Nucleus accumbens (tissue), 56 donors: Measurements from ENCODE around the gene CTSE.
"Not testable (repeated sequence)": the region's sequence is repeated elsewhere in the genome, so short reads cannot be mapped to it uniquely, and the experiment has no call there.

Source experiments
- DNase-seq, 56 donors: peaks; one replicate each; lab custom pipeline; 2025; lab: John Stamatoyannopoulos, UW

CTSE gene

DNA sequence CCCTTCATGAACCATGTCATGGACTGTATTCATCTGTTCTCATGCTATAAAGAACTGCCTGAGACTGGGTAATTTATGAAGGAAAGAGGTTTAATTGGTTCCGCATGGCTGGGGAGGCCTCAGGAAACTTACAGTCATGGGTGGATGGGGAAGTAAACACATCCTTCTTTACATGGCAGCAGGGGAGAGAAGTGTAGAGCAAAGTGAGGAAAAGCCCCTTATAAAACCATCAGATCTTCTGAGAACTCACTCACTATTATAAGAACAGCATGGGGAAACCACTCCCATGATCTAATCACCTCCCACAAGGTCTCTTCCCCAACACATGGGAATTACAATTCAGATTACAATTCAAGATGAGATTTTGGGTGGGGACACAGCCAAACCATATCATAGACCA is 27.1 kb downstream of the CTSE start:
- not testable (repeated sequence) for DNase-seq

DNA sequence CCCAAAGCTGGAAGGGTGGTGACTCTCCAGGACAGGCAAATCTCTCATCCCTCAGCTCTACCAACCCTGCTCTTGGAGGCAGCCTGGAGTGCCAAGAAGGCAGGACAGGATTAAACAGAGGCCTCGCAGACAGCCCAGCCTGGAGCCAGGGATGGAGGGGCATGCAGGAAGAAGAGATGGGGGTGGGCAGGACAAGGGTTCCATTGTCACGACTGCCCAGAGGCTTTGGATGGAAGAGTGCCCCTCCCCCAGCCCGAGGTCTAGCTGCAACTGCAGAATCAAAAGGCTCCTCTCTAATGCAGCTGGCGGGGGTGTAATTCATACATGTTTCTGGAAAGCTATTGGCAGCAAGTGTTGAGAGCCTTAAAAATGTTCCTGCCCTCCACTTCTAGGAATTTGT is 29.3 kb downstream of the CTSE start:
- peak in 54 of 56 donors; percentile 38 to 97 (median 88) for DNase-seq

DNA sequence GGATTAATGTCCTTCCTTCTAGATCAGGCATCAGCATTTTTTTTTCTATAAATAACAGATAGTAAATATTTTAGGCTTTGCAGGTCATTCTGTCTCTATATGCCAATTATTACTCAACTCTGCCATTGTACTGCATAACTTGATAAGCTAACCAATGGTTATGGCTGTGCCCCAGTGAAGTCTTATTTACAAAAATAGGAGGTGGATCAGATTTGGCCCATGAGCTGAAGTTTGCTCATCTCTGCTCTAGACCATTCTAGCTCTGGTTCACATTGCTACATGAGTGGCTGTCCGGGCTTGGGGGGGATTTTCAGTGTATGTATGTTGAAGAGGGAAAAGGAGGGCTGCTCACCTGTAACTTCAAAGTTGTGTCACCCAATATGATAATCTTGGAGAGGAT is 30.6 kb downstream of the CTSE start:
- no peak for DNase-seq

DNA sequence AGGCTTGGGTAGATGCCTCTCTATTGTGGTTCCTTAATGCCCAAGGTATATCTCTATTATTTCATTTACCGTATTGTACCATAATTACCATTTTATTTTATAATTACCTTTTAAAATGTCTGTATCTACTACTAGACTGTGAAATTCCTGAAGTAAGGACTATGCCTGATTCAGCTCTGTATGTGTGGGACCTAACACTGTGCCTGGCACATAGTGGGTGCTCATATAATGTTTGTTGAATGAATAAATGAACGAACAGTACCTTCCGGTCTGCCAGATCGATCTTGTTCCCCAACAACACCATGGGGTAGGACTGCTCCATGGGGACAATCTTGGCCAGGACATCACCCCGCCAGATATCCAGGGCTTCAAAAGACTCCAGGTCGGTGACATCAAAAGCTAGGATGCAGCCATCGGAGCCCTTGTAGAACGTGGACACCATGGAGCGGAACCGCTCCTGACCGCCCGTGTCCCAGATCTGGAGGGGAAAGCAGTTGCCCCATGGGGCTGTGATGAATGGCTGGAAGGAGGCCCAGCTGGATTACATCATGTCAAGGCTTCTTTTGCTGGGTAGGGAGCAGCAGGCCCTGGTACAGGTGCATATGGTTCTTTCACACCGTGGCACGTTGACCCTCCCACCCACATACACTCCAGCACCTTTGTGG is 31.3 kb downstream of the CTSE start:
- DNase-seq, result peak in 1 of 56 donors; percentile 22

DNA sequence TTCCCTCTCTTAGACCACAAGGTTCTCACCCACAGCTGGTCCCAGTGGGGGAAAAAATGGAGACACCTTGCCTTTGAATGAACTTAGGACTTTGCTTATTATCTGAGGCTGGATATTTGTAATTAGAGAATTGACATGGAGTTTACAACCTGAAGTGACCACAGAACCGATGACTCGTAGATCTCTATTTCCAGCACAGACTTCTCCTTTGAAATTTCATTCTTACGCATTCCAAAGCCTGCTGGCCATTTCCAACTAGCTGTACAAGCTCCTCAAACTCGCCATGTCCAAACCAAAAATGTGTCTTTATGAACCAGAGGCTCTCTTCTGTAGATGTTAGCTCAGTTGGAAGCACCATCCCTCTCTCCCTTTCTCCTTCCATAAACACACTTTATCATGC is 32.5 kb downstream of the CTSE start:
- no peak for DNase-seq

DNA sequence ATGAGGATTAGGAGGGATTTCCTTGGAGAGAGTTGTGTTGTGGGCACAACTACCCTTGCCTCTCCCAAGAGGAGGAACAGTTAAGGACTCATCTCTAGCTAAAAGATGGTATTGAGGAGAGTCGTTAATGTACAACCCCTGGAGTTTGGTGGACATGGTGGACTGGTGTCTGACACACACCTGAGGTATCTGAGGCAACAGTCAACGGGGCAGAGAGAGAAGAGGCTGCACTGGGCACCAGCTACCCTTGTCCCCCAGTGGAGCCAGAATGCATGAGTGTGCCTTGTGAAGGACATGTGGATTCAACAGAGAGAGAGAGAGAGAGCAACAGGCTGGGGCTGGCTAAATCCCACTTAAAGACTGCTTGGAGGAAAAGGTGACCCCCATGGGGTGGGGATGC is 33.5 kb downstream of the CTSE start:
- no peak for DNase-seq

DNA sequence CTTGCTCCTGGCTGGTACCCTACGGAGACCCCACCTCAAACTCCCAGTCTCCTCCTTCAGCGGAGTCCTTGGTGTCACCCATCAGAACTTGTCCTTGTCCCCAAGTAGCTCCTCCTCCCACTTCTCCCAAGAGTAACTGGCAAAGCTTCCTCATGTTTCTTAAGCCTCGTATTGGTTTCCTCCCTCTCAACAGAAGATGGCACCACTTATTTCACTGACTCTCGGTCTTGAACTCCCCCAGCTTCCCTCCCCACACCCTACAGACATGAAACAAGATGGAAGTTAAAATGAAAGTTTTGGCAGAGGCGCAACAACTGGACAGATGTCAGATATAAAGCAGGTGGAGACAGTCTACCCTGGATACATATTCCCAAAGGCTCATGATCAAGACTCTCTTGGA is 33.9 kb downstream of the CTSE start:
- no peak for DNase-seq

DNA sequence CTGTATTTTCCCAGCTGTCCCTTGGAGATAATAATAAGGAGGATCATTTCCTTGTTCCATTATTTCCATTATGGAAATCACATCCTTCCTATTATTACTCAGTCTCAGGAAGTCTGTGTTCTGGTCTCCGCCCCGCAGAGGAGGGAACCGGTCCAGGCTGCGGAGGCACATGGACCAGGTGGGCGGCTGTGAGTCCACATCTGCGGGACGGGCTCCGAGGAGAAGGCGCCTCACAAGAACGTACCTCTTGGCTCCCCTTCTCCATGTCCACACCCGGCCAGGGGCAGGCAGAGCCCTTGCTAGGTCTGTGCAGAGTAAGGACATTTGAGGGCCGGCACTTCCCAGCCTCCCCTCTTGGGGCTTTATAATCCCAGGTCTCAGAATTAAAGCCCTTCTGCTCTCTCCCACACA is 35.1 kb downstream of the CTSE start:
- DNase-seq, result no peak

DNA sequence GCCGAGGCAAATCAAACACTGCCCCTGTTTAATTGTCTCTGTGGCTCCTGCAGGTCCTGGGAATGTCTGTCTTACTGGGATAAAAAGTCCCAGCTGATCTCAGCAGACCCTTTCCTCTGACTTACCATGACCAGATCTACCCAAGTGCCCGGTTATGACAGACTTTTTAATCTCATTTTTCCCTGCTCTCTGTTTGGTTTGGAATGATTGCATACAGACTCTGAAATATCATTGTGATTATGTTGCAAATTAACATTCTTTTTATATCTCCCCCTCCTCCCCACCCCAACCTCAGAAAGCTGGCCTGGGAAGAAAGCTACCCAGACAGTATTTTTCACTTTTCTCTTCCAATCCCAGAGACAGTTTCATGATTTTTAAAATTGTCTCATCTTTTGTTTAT is 36.8 kb downstream of the CTSE start:
- no peak for DNase-seq

DNA sequence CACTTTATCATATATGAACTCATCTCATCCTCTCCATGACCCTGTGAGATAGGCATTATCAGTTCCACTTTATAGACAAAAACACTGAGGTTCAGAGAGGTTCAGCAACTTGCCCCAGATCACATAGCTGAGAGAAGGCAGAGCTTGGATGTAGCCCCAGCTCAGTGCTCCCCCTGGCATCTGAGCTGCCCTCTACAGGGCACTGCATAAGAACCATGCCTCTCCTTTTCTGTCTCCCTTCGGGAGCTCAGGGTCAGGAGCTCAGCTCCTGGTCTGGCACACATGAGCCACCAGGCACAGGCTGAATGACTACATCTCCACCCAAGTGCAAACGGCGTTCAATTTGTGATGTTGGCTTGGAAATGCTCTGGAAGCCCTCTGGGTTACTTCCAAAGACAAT is 37.4 kb downstream of the CTSE start:
- DNase-seq, result no peak

DNA sequence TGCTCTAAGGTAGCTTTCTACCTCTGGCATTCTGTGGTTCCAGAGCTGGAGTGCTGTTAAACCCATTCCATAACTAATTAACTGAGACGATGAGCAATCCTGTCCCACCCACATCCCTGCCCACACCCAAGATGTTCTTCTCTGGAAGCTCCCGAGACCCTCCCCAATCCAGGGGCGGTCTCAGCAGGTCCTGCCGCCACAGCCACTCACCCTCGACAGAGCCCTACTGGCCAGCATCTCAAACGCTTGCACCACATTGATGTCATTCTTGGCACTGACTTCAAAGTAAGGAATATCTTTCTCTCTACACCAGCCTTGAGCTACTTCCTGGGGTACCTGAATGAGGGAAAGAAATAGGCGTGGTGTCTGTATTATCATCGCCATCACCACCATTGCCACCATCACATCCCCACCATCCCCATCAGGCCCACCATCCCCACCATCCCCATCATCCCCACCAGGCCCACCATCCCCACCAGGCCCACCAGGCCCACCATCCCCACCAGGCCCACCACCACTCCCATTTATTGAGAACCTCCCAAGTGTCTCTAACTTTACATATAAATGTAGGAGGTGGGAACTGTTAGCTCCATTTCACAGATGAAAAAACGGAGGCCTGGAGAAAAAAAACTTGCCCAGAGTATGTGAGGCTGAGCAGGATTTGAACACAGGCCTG is 38.2 kb downstream of the CTSE start:
- no peak for DNase-seq

DNA sequence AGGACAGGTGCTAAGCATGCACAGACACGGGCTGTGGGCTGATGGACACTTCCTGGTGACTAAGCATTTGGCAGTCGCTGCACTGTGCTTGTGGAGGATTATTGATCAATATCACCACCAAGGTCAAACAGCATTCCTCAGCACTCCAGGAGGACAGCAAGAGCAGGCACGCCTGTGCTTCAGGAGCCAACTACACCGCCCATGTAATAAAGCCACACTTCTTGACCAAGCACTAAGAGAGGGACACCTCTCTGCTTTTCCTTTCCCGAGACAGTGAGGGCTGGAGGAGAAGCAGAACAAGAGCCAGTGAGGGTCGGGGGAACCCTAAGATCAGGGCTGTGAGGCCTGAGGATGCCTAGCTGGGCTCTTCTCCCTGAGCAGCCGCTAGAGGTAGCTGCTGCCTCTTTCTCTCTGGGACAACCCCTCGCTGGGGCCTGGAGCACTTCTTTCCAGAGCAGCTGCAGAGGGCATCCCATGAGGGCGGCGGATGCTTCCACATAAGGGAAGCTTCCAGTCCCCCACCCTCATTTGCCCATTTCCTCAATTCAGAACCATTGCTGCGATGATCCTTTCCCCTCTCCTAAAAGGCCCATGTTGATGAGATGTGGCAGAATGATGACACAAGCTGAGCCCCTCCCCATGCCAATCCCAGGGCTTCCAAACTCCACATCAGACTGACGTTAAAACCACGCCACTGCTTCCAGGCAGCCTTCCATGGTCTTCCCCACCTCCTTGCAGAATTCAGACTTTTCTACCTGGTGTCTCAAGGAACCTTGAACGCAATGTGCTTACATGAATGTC is 39.6 kb downstream of the CTSE start:
- DNase-seq, result peak in 49 of 56 donors; percentile 16 to 87 (median 56)

DNA sequence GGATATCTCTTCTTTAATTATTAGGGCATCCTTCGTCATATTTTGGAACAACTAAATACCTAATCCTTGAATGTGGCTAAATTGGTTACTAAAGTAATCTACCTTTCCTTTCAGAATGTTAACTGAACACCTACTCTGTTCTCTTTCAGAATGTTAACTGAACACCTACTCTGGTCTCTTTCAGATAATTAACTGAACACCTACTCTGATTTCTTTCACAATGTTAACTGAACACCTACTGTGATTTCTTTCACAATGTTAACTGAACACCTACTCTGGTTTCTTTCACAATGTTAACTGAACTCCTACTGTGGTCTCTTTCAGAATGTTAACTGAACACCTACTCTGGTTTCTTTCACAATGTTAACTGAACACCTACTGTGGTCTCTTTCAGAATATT is 42.4 kb downstream of the CTSE start:
- DNase-seq, result no peak

DNA sequence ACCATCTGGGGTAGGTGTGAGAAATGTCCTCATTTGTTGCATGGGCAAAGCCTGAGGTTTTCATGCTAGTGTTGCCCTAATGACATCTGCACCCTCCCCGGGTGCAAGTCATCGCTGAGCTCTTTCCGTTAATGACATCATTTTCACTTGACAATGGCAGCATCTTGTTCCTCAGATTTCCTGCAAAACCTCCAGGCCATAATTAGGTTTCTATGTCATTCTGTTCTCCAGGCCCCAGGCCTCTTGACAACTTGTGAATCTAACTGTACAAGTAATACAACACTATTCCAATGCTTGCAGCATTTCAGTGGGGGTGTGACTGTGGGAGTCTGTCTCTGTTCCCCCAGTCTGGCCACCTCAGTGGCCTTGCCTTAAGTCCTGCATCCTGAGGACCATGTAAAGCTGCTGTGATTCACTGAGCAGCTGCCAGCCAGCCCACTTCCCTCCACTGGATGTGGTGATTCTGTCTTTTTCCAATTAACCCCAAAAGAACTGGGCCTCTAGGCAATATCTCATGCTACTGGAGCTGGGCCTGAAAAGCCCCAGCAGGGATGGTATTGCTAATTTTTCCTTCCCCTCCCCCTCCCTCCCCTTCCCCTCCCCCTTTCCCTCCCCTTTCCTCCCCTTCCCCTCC is 43.3 kb downstream of the CTSE start:
- peak in 1 of 56 donors; percentile 8 for DNase-seq

DNA sequence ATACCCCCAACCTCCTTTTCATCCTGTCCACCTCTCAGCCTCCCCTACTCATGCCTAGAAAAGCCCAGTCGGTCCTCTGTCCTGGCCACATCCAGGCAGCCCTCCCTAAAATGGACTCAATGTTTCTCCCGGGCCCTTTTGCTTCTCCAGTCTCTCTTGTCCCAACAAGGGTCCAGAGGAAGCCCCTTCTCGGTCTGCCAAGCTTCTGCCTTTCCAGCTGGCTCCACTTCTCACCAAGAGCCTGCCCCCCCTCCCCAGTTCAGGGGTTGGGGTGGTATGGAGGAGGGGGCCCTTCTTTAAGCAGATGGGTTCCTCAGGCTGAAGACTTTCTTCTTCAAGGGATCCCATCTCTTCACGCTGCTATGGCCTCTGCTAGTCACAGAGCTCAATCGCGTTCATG is 44.4 kb downstream of the CTSE start:
- no peak for DNase-seq

DNA sequence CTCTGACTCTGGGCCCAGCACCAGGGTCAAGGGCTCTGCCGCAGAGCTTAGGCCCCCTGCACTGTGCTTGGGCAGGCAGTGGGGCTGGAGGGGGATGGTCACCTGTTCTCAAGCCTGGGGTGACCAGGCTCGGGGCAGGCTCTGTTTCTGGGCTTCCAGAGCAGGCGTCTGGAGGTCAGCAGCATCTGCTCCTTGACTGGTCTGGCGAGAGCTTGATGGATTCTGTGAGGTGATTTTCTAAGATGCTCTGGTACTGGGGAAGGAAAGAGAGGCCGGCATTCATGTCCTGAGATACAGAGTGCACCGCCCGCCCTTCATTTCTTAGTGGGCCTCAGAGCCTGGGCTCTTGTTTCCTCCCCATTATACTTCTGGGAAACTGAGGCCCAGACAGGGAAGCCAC is 45.0 kb downstream of the CTSE start:
- no peak for DNase-seq

DNA sequence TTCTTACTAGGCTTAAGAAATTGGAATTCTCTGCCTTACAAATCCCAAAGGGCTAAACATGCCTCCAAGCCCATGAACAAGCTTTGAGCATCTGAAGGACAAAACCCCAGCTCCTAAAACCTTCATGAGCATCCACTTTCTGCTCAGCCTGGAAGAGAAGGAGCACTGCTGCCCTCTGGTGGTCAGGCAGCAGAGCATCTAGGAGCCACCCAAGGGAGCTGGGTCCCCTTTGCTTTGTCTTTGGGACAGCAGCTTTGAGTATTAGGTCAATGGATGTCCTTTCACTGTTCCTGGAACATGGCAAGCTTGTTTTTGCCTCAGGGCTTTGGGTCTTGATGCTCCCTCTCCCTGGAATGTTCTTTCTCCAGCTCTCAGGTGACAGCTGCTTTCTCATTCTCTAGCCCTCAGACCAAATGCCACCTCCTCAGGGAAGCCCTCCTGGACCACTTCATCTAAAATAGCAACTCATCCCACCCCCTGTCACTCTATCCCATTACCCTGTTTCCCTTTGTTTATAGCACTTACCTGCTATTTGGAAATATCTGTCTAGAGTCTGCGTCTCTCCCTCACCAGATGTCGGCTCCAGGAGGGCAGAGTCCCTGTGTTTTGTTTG is 46.2 kb downstream of the CTSE start:
- peak in 53 of 56 donors; percentile 7 to 86 (median 66) for DNase-seq

DNA sequence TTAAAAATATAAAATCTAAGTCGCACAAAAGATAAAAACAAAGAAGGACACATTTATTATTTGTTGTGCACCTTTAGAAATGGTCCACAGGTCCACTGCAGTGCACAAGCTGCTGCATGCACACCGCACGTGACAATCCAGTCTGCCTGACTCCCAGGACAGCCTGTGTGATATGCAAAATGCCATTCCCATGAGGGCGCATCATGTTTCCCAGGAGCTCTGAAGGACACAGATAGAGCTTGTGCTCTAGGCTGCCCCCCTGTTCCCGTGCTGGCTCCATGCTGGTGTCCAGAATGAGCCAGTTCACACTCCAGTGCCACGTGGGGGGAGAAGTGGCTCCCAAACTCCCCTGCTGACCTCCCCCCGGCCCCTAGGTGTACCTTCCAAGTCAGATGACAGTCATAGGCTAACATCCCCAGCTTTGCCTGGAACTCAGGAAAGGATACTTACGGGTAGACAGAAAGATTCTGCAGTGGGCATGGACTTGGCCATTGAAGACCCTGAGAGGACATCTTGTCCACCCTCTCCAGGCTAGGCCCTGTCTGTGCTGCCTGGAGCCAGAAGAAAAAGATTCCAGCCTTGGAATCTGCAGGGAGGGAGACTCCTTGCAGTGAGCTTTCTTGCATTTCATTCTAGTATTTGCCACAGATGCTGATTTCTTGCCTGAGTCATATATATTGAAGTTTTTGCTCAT is 46.8 kb downstream of the CTSE start:
- peak in 29 of 56 donors; percentile 6 to 72 (median 42) for DNase-seq

DNA sequence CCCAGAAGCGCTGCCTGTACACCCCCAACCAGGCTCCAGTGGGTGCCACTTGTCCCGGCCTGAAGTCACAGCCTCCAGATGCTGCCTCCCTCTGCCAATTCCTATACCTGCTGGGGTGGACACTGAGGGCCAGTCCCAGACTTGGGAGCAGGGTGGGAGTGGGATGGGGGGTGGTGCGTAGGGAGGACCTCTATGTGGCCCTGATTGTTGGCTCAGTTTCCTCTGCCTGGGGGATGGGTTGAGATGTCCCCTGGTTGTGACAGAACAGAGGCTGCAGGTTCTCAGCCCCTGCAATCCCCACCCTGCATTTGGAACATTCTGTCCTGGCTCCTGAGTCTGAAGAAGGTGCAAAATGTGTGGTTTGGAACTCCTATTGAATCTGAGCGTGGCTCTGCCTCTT is 47.7 kb downstream of the CTSE start:
- no peak for DNase-seq

DNA sequence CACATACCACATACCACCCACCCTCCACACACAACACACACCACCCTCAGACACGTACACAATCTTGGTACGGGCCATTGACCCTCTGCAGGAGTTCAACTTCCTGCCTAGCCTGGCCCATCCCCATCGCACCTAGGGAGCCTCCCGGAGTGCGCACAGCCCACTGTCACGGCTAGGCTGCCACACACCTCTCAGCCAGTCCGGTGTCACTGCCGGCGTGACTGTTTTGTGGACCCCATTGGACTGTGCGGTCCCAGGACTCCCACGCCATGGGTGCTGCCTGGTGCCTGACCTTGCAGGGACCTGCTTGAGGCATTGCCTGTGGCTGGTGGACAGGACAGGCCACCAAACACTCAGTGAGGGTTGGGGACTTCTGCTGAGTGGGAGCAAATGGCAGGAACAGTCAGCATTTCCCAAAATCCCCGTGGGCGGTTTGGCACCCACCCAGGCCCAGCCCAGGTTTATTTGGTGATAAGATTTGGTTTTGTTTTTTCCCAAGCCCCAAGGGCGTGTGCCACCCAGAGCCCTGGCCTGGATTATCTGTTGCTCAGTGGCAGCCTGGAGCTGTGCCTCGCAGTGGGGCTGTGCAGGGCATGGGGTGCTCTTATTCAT is 48.2 kb downstream of the CTSE start:
- DNase-seq, result no peak
